ENCODE measurements around the gene SRMS.

SRMS gene

GRCh38 chr20:63557481-63557891, 9.9 kb upstream of the SRMS start:
- no peak overlapping the region for H3K4me3 ChIP-seq
- no peak for TF ChIP-seq CTCF (IDR thresholded peaks at IDR 0.05)

GRCh38 chr20:63556873-63557478, 9.4 kb upstream of the SRMS start:
- no peak for DNase-seq (ENCODE audit: low spot score)
- Histone ChIP-seq H3K27ac (no peak overlapping the region), H3K4me3 (no peak overlapping the region)
- no peak for TF ChIP-seq CTCF (IDR thresholded peaks at IDR 0.05)

More at GRCh38 chr20:63557481-63557891, 9.9 kb upstream of the SRMS start:
- H3K27ac ChIP-seq, result no peak overlapping the region
- no peak for DNase-seq (ENCODE audit: low spot score)

GRCh38 chr20:63555661-63556381, 8.3 kb upstream of the SRMS start:
- TF ChIP-seq CTCF (IDR thresholded peaks at IDR 0.05), result no peak
- DNase-seq (ENCODE audit: low spot score), result no peak
- no peak overlapping the region for H3K4me3 ChIP-seq

GRCh38 chr20:63554361-63555278, 7.1 kb upstream of the SRMS start:
- H3K4me3 ChIP-seq, result peak overlapping the region; percentile 77
- TF ChIP-seq CTCF (IDR thresholded peaks at IDR 0.05), result no peak
- no peak for DNase-seq (ENCODE audit: low spot score)
- H3K27ac ChIP-seq, result no peak overlapping the region

More at GRCh38 chr20:63555661-63556381, 8.3 kb upstream of the SRMS start:
- H3K27ac ChIP-seq, result no peak overlapping the region

- DNase-seq (ENCODE audit: low spot score), result no peak
- Histone ChIP-seq H3K4me3 (peak within 1 kb of the TSS; percentile 77), H3K27ac (no peak within 1 kb of the TSS)
- TF ChIP-seq CTCF (IDR thresholded peaks at IDR 0.05), result no peak
Measured at GRCh38 chr20:63553933-63554290, 6.4 kb upstream of the SRMS start, which contains the start of gene FNDC11. Gene FNDC11, plus strand, starts transcription at chr20:63554159. Its CDS starts 1,505 bp downstream, at chr20:63555664.

GRCh38 chr20:63553251-63553932, 5.8 kb upstream of the SRMS start:
- H3K27ac ChIP-seq, result no peak overlapping the region
- no peak for TF ChIP-seq CTCF (IDR thresholded peaks at IDR 0.05)
- peak overlapping the region; percentile 77 for H3K4me3 ChIP-seq
- peak; percentile 86 for DNase-seq (ENCODE audit: low spot score)
